ENCODE measurements around the gene COL13A1. TPM values are rescaled to one million over a fixed set of nuclear protein-coding genes. Genes with fewer than 3 reads are reported as not detected.

Gene COL13A1
- total RNA-seq, 4 donors from 2014 or later: 0.30 to 2.0 (median 0.86) TPM

GRCh38 chr10:69839696-69840345 lies 38.1 kb downstream of the COL13A1 start:
- no peak overlapping the region for H3K27ac ChIP-seq
- no peaks in the 10 kb centered on the region for H3K36me3 ChIP-seq
- H3K4me3 ChIP-seq: no peak overlapping the region
- H3K4me1 ChIP-seq: no peaks in the 10 kb centered on the region
- no peak for DNase-seq (ENCODE audit: low spot score in 2 of 2)
- TF ChIP-seq EP300 (IDR thresholded peaks at IDR 0.05) (no peak), POLR2A (IDR thresholded peaks at IDR 0.05) (no peak), CTCF (IDR thresholded peaks at IDR 0.05) (no peak)
- H3K27me3 ChIP-seq: peaks cover 0 to 3% of the 10 kb centered on the region in 2 donors
- H3K9me3 ChIP-seq: no peaks in the 10 kb centered on the region
- 72 to 82% methylated on average over 11 to 17 of the region's 17 CpGs for WGBS, 2 donors

- H3K27me3 ChIP-seq: peaks cover 0 to 9% of the 10 kb centered on the region in 2 donors
- TF ChIP-seq CTCF (IDR thresholded peaks at IDR 0.05) (no peak), EP300 (IDR thresholded peaks at IDR 0.05) (no peak), POLR2A (IDR thresholded peaks at IDR 0.05) (no peak)
- H3K4me3 ChIP-seq: no peak overlapping the region
- H3K9me3 ChIP-seq: no peaks in the 10 kb centered on the region
- H3K36me3 ChIP-seq: no peaks in the 10 kb centered on the region
- no peaks in the 10 kb centered on the region for H3K4me1 ChIP-seq
- no peak for DNase-seq (ENCODE audit: low spot score in 2 of 2)
- 69 to 71% methylated on average over 9 of the region's 9 CpGs for WGBS, 2 donors
- H3K27ac ChIP-seq: no peak overlapping the region
Measured at GRCh38 chr10:69840773-69841172, 39.1 kb downstream of the COL13A1 start.

DNA sequence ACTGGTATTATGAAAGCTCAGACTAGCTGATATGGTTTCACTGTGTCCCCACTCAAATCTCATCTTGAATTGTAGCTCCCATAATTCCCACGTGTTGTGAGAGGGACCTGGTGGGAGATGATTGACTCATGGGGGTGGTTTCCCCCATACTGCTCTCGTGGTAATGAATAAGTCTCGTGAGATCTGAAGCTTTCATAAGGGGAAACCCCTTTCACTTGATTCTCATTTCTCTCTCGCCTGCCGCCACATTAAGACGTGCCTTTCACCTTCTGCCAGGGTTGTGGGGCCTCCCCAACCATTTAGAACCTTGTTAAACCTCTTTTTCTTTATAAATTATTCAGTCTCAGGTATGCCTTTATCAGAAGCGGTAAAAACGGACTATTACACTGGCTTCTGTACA lies 40.3 kb downstream of the COL13A1 start:
- Histone ChIP-seq H3K27me3 (peaks cover 0 to 21% of the 10 kb centered on the region in 2 donors), H3K4me3 (no peak overlapping the region), H3K27ac (no peak overlapping the region), H3K4me1 (no peaks in the 10 kb centered on the region), H3K9me3 (no peaks in the 10 kb centered on the region), H3K36me3 (no peaks in the 10 kb centered on the region)
- 74 to 78% methylated on average over 8 of the region's 8 CpGs for WGBS, 2 donors
- DNase-seq (ENCODE audit: low spot score in 2 of 2): no peak
- no peak for TF ChIP-seq CTCF (IDR thresholded peaks at IDR 0.05)
- no peak for TF ChIP-seq POLR2A (IDR thresholded peaks at IDR 0.05)
- no peak for TF ChIP-seq EP300 (IDR thresholded peaks at IDR 0.05)

GRCh38 chr10:69842882-69843281 lies 41.2 kb downstream of the COL13A1 start:
- Histone ChIP-seq H3K4me3 (no peak overlapping the region), H3K9me3 (no peaks in the 10 kb centered on the region), H3K27ac (no peak overlapping the region), H3K36me3 (no peaks in the 10 kb centered on the region), H3K4me1 (no peaks in the 10 kb centered on the region), H3K27me3 (peaks cover 0 to 22% of the 10 kb centered on the region in 2 donors)
- TF ChIP-seq EP300 (IDR thresholded peaks at IDR 0.05) (no peak), CTCF (IDR thresholded peaks at IDR 0.05) (no peak), POLR2A (IDR thresholded peaks at IDR 0.05) (no peak)
- WGBS, 2 donors: 71 to 74% methylated on average over 10 of the region's 10 CpGs
- no peak for DNase-seq (ENCODE audit: low spot score in 2 of 2)

DNA sequence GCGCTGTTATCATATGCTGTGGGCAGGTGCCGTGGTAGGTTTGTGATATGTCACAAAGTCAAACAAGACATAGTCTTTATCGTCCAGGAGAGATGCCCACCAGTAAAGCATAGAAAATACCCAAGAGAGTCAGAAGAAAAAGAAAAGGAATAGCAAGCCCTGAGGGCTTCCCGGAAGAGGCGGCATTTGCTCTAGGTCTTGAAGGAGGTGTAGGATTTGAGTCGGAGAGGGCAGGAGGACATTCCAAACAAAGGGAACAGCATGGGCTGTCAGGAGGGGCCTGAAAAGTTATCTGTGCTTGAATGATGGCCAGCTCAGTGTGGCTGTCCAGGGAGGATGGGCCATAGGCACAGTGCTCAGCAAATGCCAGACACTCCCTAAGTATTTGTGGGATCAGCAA lies 42.2 kb downstream of the COL13A1 start:
- Histone ChIP-seq H3K27ac (no peak overlapping the region), H3K4me3 (no peak overlapping the region), H3K36me3 (no peaks in the 10 kb centered on the region), H3K9me3 (no peaks in the 10 kb centered on the region), H3K4me1 (no peaks in the 10 kb centered on the region), H3K27me3 (peaks cover 0 to 22% of the 10 kb centered on the region in 2 donors)
- DNase-seq (ENCODE audit: low spot score in 2 of 2): no peak
- 90 to 91% methylated on average over 6 of the region's 6 CpGs for WGBS, 2 donors
- TF ChIP-seq CTCF (IDR thresholded peaks at IDR 0.05): no peak
- no peak for TF ChIP-seq POLR2A (IDR thresholded peaks at IDR 0.05)
- no peak for TF ChIP-seq EP300 (IDR thresholded peaks at IDR 0.05)
